HG02885 (cell line): Measurements from ENCODE around the gene ELAPOR1.

Experiments used
- ATAC-seq: cut with Tn5 transposase; IDR thresholded peaks from one replicate; pipeline ENCODE4 v1.9.1; 2021; ENCODE audit warnings: mild to moderate bottlenecking; ENCODE audit not compliant: unreplicated experiment, poor library complexity

ELAPOR1 gene, protein sequence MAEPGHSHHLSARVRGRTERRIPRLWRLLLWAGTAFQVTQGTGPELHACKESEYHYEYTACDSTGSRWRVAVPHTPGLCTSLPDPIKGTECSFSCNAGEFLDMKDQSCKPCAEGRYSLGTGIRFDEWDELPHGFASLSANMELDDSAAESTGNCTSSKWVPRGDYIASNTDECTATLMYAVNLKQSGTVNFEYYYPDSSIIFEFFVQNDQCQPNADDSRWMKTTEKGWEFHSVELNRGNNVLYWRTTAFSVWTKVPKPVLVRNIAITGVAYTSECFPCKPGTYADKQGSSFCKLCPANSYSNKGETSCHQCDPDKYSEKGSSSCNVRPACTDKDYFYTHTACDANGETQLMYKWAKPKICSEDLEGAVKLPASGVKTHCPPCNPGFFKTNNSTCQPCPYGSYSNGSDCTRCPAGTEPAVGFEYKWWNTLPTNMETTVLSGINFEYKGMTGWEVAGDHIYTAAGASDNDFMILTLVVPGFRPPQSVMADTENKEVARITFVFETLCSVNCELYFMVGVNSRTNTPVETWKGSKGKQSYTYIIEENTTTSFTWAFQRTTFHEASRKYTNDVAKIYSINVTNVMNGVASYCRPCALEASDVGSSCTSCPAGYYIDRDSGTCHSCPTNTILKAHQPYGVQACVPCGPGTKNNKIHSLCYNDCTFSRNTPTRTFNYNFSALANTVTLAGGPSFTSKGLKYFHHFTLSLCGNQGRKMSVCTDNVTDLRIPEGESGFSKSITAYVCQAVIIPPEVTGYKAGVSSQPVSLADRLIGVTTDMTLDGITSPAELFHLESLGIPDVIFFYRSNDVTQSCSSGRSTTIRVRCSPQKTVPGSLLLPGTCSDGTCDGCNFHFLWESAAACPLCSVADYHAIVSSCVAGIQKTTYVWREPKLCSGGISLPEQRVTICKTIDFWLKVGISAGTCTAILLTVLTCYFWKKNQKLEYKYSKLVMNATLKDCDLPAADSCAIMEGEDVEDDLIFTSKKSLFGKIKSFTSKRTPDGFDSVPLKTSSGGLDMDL

DNA sequence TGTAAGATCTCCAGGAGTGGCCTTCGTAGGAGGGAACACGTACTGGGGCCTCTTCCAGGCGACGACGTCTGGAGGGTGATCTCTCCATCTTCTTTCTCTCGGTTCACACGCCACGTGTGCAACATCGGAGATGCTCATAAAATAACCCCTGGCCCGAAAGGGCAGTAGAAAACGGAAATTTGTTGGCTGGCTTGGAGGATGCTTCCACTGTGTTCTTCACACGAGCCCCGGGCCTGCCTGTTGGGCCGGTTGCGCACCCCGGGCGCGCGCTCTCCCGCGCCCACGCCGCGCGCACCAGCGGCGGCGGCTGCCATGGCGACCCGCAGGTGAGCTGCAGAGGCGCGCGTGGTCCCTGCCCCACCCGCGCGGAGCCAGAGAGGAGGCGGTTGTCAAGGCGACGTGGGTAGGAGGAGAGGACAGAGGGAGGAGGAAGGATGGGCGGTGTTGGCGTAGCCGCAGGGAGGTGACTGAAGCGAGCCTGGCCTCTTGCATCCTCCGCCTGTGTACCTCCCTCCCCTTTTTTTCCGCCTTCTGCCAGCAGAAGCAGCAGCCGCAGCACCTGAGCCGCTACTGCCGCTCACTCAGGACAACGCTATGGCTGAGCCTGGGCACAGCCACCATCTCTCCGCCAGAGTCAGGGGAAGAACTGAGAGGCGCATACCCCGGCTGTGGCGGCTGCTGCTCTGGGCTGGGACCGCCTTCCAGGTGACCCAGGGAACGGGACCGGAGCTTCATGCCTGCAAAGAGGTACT, at the start of gene ELAPOR1:
Gene ELAPOR1, plus strand, starts transcription at position 526 of the 752 bp plus-strand sequence. Its CDS starts 69 bp downstream, at position 595.
- peak; percentile 74 for ATAC-seq

GRCh38 chr1:109065137-109065536, 48.8 kb upstream of the ELAPOR1 start:
- ATAC-seq = no peak

DNA sequence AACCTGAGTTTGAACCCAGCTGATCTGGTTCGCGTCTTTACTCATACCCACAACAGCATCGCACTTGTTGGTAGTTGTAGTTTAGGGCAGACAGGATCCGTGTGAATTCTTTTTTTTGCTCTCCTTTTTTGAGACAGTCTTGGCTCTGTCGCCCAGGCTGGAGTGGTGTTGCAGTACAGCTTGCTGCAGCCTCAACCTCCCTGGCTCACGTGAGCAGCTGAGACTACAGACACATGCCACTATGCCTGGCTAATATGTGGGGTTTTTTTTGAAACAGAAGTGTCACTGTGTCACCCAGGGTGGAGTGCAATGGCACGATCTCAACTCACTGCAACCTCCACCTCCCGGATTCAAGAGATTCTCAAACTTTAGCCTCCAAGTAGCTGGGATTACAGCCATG, 46.0 kb upstream of the ELAPOR1 start:
- no peak for ATAC-seq

- no peak for ATAC-seq
Observed at GRCh38 chr1:109069294-109069693, 44.6 kb upstream of the ELAPOR1 start.

DNA sequence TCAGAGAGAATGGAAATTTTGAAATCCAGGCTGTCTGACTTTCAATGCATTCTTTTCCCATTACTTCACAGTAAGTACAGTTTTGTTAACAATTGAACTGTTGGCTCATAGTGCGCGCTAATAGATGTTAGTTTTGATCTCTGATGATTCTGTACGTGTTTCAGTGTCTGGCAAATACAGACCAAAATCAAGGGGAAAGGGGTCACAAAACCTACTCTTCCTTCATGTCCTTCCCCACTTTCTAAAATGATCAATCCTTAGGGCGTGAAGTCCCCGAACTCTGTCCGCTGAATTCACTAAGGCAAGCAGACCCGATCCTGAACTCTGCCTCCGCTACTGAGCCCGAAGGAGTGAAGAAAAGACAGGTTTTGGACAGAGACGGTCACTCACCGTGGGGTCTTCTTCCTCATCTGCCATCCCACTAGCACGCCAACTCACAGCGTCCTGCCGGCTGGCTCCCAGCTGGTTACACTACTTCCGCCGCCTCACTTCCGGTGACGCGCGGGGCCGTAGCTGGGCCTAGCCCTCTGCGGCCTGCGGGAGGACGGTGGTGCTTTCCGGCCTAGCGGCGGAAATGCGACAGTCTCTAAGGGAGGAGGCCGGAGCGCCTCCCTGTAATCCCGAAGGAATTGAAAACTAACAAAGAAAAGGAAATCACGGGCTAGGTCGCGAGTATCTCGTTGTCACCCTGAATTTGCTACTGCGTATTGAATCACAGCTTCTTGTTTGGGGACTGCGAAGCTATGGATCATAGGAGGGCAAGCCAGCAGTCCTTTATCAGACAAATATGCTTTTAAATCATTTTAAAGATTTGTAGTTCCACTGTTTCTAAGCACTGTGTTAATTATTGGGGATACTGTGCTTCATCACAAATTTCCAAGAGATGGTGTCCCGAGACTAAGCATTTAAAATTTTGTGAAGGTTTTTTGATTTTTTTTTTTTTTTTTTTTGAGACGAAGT, 38.1 kb upstream of the ELAPOR1 start, which contains the start of gene TAF13:
Gene TAF13, minus strand, starts transcription at position 473 of the 960 bp plus-strand sequence. Its CDS starts 56 bp downstream, at position 417.
- ATAC-seq = peak; percentile 100

GRCh38 chr1:109078317-109078716, 35.6 kb upstream of the ELAPOR1 start:
- ATAC-seq = no peak

GRCh38 chr1:109079240-109079622, 34.7 kb upstream of the ELAPOR1 start:
- ATAC-seq = no peak

- no peak for ATAC-seq
Observed at GRCh38 chr1:109080441-109081082, 33.4 kb upstream of the ELAPOR1 start.

- ATAC-seq = no peak
Observed at GRCh38 chr1:109083501-109083900, 30.4 kb upstream of the ELAPOR1 start.

GRCh38 chr1:109083923-109084322, 30.0 kb upstream of the ELAPOR1 start:
- no peak for ATAC-seq

DNA sequence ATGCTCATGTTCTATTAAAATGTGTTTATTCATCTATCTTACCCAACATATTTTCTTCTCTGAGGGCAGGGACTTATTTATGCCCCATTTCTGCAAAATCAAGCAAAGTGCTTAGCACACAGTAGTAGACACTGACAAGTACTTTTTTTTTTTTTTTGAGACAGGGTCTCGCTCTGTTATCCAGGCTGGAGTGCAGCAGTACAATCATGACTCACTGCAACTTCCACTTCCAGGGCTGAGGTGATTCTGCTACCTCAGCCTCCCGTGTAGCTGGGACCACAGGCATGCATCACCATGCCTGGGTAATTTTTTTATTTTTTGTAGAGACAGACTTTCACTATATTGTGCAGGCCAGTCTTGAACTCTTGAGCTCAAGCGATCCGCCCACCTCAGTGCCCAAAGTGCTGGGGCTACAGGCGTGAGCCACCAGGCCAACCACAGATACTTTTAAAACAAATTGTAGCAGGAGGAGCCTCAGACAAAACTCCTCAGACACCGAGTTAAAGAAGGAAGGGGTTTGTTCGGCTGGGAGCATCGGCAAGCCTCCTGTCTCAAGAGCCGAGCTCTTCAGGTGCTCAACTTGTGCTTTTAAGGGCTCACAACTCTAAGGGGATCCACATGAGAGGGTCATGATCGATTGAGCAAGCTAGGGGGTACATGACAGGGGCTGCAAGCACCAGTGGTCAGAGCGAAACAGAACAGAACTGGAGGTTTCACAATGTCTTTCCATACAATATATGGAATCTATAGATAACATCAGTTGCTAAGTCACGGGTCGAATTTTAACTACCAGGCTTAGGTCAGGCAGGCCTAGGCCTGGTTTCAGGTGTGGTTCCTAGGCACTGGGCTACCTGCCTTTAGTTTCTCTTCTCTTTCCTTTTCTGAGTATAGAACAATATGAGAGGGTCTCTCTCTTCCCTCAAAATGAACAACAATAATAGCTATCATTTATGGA, 29.1 kb upstream of the ELAPOR1 start:
- ATAC-seq = no peak

- ATAC-seq = no peak
Observed at GRCh38 chr1:109089242-109090015, 24.5 kb upstream of the ELAPOR1 start.

GRCh38 chr1:109090196-109091077, 23.5 kb upstream of the ELAPOR1 start, which contains the start of gene TMEM167B:
TSS of gene TMEM167B (plus strand) at chr1:109090764. CDS start at chr1:109090873, 109 bp downstream.
- peak; percentile 92 for ATAC-seq

GRCh38 chr1:109091078-109091838, 22.7 kb upstream of the ELAPOR1 start:
- ATAC-seq = peak; percentile 60

GRCh38 chr1:109091839-109092193, 22.1 kb upstream of the ELAPOR1 start:
- no peak for ATAC-seq
